Spinal cord (tissue), 10 donors: ENCODE data around the gene CD300H. TPM values are rescaled to one million over a fixed set of nuclear protein-coding genes. Genes with fewer than 3 reads are reported as not detected.
A peak's percentile ranks its signal among the peaks of the same experiment; 100 is the strongest.

ENCODE experiments used
- DNase-seq, 6 donors: peaks; one replicate each; pipeline versions ENCODE4 v3.0.0 to v3.0.0-alpha.2; 2013 to 2015; ENCODE audit warnings: low spot score in 6 of 6, low read depth in 4 of 6
- H3K27ac ChIP-seq: one replicate; pipeline ENCODE4 v1.5.1; 2013; ENCODE audit warnings: low read depth, low read length, control low read depth
- H3K27me3 ChIP-seq: one replicate; pipeline ENCODE4 v1.6.1; 2013; ENCODE audit warnings: low read length; ENCODE audit not compliant: control insufficient read depth, insufficient read depth
- H3K36me3 ChIP-seq: one replicate; pipeline ENCODE4 v1.6.1; 2013; ENCODE audit warnings: low read length; ENCODE audit not compliant: control insufficient read depth, insufficient read depth
- H3K4me1 ChIP-seq: one replicate; pipeline ENCODE4 v1.6.1; 2013; ENCODE audit warnings: low read length; ENCODE audit not compliant: control insufficient read depth, insufficient read depth
- H3K4me3 ChIP-seq: one replicate; pipeline ENCODE4 v1.5.1; 2013; ENCODE audit warnings: low read depth, low read length, control low read depth
- H3K9me3 ChIP-seq: one replicate; pipeline ENCODE4 v1.6.1; 2013; ENCODE audit warnings: low read length; ENCODE audit not compliant: control insufficient read depth, insufficient read depth
- WGBS: methylation state at CpG from one replicate; pipeline ENCODE4 v1.1.5; 2013; ENCODE audit warnings: missing lambda C conversion rate; ENCODE audit not compliant: insufficient coverage; 5-methylcytosine and 5-hydroxymethylcytosine counted together
- long read RNA-seq, 4 donors: transcript quantifications; one replicate each; lab custom pipeline, GENCODE V29; 2026
- polyA plus RNA-seq, 2 donors: library from polyadenylated mRNA; unstranded; fragments of 120-200 nt; gene quantifications; one replicate each; pipeline ENCODE4 v1.2.1, GENCODE V29; 2013; ENCODE audit not compliant: insufficient read length in 2 of 2
- total RNA-seq, 2 donors: library from RNA; depleted of rRNA in 1 of 2; stranded (reverse); fragments of 120-200 nt in 1 of 2; fragments of >200 nt in 1 of 2; gene quantifications; one replicate each; pipeline versions ENCODE4 v1.2.3 to v1.2.4, GENCODE V29; 2013 to 2014
- donor health status: healthy.

The CD300H gene
- total RNA-seq (under 1 TPM in 1 of 2 donors, not detected in 1; 0.89 TPM), polyA plus RNA-seq (not detected)
- long read RNA-seq, donor 1 = 0 reads
- long read RNA-seq, donor 2 = 0 reads
- long read RNA-seq, donor 3 = 0 reads
- long read RNA-seq, donor 4 = 0 reads

- DNase-seq = no peak
- 91% methylated on average over 1 of the region's 2 CpGs for WGBS
- Histone ChIP-seq H3K9me3 (no peaks in the 10 kb centered on the region), H3K27ac (no peak within 1 kb of the TSS), H3K27me3 (no peaks in the 10 kb centered on the region), H3K36me3 (no peaks in the 10 kb centered on the region), H3K4me3 (no peak within 1 kb of the TSS), H3K4me1 (no peaks in the 10 kb centered on the region)
These were observed at the start of gene CD300H for GRCh38 chr17:74567397-74567796. Gene CD300H (minus strand): TSS chr17:74567509.

- no peaks in the 10 kb centered on the region for H3K4me1 ChIP-seq
- no peaks in the 10 kb centered on the region for H3K9me3 ChIP-seq
- H3K36me3 ChIP-seq = no peaks in the 10 kb centered on the region
- no peak overlapping the region for H3K4me3 ChIP-seq
- no peak for DNase-seq
- WGBS = 84% methylated on average over 5 of the region's 7 CpGs
- H3K27ac ChIP-seq = no peak overlapping the region
- H3K27me3 ChIP-seq = peaks cover 4% of the 10 kb centered on the region
These were observed 49.4 kb upstream of the CD300H start for GRCh38 chr17:74616696-74617095.

- Histone ChIP-seq H3K27me3 (peaks cover 4% of the 10 kb centered on the region), H3K36me3 (no peaks in the 10 kb centered on the region), H3K4me1 (no peaks in the 10 kb centered on the region), H3K27ac (no peak overlapping the region), H3K4me3 (no peak overlapping the region), H3K9me3 (no peaks in the 10 kb centered on the region)
- DNase-seq = no peak
- WGBS = 78% methylated on average over 4 of the region's 6 CpGs
These were observed 44.7 kb upstream of the CD300H start for GRCh38 chr17:74612046-74612445.

- no peak for DNase-seq
- Histone ChIP-seq H3K9me3 (no peaks in the 10 kb centered on the region), H3K4me1 (no peaks in the 10 kb centered on the region), H3K27me3 (peaks cover 2% of the 10 kb centered on the region), H3K4me3 (no peak overlapping the region), H3K27ac (no peak overlapping the region), H3K36me3 (no peaks in the 10 kb centered on the region)
- 26% methylated on average over 2 of the region's 2 CpGs for WGBS
These were observed 42.8 kb upstream of the CD300H start for GRCh38 chr17:74610108-74610507.

- Histone ChIP-seq H3K4me3 (no peak overlapping the region), H3K27me3 (peaks cover 4% of the 10 kb centered on the region), H3K27ac (no peak overlapping the region), H3K36me3 (no peaks in the 10 kb centered on the region), H3K4me1 (peaks cover 9% of the 10 kb centered on the region), H3K9me3 (no peaks in the 10 kb centered on the region)
- DNase-seq = no peak
- 93% methylated on average over 3 of the region's 3 CpGs for WGBS
These were observed 41.2 kb upstream of the CD300H start for GRCh38 chr17:74608511-74608910.

- no peaks in the 10 kb centered on the region for H3K9me3 ChIP-seq
- H3K27ac ChIP-seq = no peak overlapping the region
- peaks cover 9% of the 10 kb centered on the region for H3K4me1 ChIP-seq
- H3K36me3 ChIP-seq = no peaks in the 10 kb centered on the region
- peaks cover 4% of the 10 kb centered on the region for H3K27me3 ChIP-seq
- H3K4me3 ChIP-seq = no peak overlapping the region
- no CpG with 5 or more reads among the region's 1 CpG for WGBS
- no peak for DNase-seq
These were observed 39.9 kb upstream of the CD300H start for GRCh38 chr17:74607221-74607620.

- no peak overlapping the region for H3K27ac ChIP-seq
- no peak overlapping the region for H3K4me3 ChIP-seq
- no peaks in the 10 kb centered on the region for H3K36me3 ChIP-seq
- peaks cover 2% of the 10 kb centered on the region for H3K27me3 ChIP-seq
- H3K9me3 ChIP-seq = no peaks in the 10 kb centered on the region
- no peak for DNase-seq
- peaks cover 9% of the 10 kb centered on the region for H3K4me1 ChIP-seq
- WGBS = 93% methylated on average over 8 of the region's 8 CpGs
These were observed 38.7 kb upstream of the CD300H start for GRCh38 chr17:74606050-74606449.

- peaks cover 2% of the 10 kb centered on the region for H3K27me3 ChIP-seq
- no peaks in the 10 kb centered on the region for H3K9me3 ChIP-seq
- DNase-seq = peak in 1 of 6 donors; percentile 49
- no peak overlapping the region for H3K27ac ChIP-seq
- no peaks in the 10 kb centered on the region for H3K36me3 ChIP-seq
- H3K4me3 ChIP-seq = no peak overlapping the region
- WGBS = 89% methylated on average over 6 of the region's 10 CpGs
- H3K4me1 ChIP-seq = peaks cover 9% of the 10 kb centered on the region
These were observed 38.1 kb upstream of the CD300H start for GRCh38 chr17:74605361-74605760.

- WGBS = 64% methylated on average over 9 of the region's 10 CpGs
- no peak overlapping the region for H3K4me3 ChIP-seq
- no peak for DNase-seq
- H3K27ac ChIP-seq = no peak overlapping the region
- H3K36me3 ChIP-seq = no peaks in the 10 kb centered on the region
- peaks cover 2% of the 10 kb centered on the region for H3K27me3 ChIP-seq
- no peaks in the 10 kb centered on the region for H3K9me3 ChIP-seq
- H3K4me1 ChIP-seq = peaks cover 9% of the 10 kb centered on the region
These were observed 37.5 kb upstream of the CD300H start for GRCh38 chr17:74604761-74605160.

- WGBS = 90% methylated on average over 6 of the region's 6 CpGs
- Histone ChIP-seq H3K36me3 (no peaks in the 10 kb centered on the region), H3K27me3 (peaks cover 2% of the 10 kb centered on the region), H3K4me3 (no peak overlapping the region), H3K4me1 (peaks cover 12% of the 10 kb centered on the region), H3K27ac (no peak overlapping the region), H3K9me3 (no peaks in the 10 kb centered on the region)
- no peak for DNase-seq
These were observed 36.9 kb upstream of the CD300H start for GRCh38 chr17:74604200-74604599.
